SK-N-SH (cell line): ENCODE data around the gene TBCE. TPM values are rescaled to one million over a fixed set of nuclear protein-coding genes. Genes with fewer than 3 reads are reported as not detected.

ENCODE experiments used
- CTCF ChIA-PET: fragments of 300-600, 350-600 bp; formaldehyde crosslinking; extraction: SDS; loops from one replicate; lab custom pipeline; 2021; lab: Yijun Ruan, JAX
- POLR2A ChIA-PET: fragments of 350-600 bp; sonication (Branson Sonifier 250); formaldehyde crosslinking; extraction: SDS; loops from one replicate; lab custom pipeline; 2020; ENCODE audit warnings: antibody characterized with exemption, inconsistent platforms; lab: Yijun Ruan, JAX
- DNase-seq: peaks from one replicate; pipeline ENCODE4 v3.0.0; 2012
- H2AFZ ChIP-seq: fragments of 200-600 bp; sonication (generic); 2 replicates; pipeline ENCODE4 v1.8.1; 2016; ENCODE audit warnings: antibody characterized with exemption, mild to moderate bottlenecking, low read depth
- H3F3A ChIP-seq: fragments of 200-600 bp; sonication (generic); replicated peaks from 2 replicates; pipeline ENCODE3; 2016; ENCODE audit warnings: antibody characterized with exemption, mild to moderate bottlenecking; ENCODE audit not compliant: insufficient read depth
- H3K27ac ChIP-seq, 2 experiments: fragments of 200-500 bp in 1 of 2; fragments of 200-600 bp in 1 of 2; sonication (Bioruptor generic) in 1 of 2; sonication (generic), shearing (Covaris generic) in 1 of 2; 2 replicates each; pipeline versions ENCODE4 v1.5.1 to v1.6.1; 2014 to 2016; ENCODE audit warnings: low read depth in 2 of 2, inconsistent platforms in 1 of 2, low read length in 1 of 2, mild to moderate bottlenecking in 1 of 2, mixed read lengths in 1 of 2
- H3K27me3 ChIP-seq: fragments of 200-600 bp; sonication (generic), shearing (Covaris generic); 2 replicates; pipeline ENCODE4 v1.6.1; 2016; ENCODE audit warnings: mixed run types; ENCODE audit not compliant: insufficient read depth
- H3K36me3 ChIP-seq, 2 experiments: fragments of 200-500 bp in 1 of 2; fragments of 200-600 bp in 1 of 2; sonication (Bioruptor generic) in 1 of 2; sonication (generic) in 1 of 2; replicated peaks in 1 of 2; 2 replicates each; pipeline versions ENCODE3 to v1.5.1; 2014 to 2016; ENCODE audit warnings: low read length in 1 of 2, mild to moderate bottlenecking in 1 of 2; ENCODE audit not compliant: insufficient read depth in 2 of 2, control insufficient read depth in 1 of 2
- H3K4me1 ChIP-seq, 2 experiments: fragments of 200-500 bp in 1 of 2; fragments of 200-600 bp in 1 of 2; sonication (Bioruptor generic) in 1 of 2; sonication (generic), shearing (Covaris generic) in 1 of 2; 2 replicates each; pipeline versions ENCODE4 v1.5.1 to v1.6.1; 2014 to 2016; ENCODE audit warnings: low read depth in 1 of 2, low read length in 1 of 2, mixed run types in 1 of 2; ENCODE audit not compliant: insufficient read depth in 2 of 2, control insufficient read depth in 1 of 2
- H3K4me2 ChIP-seq: fragments of 200-600 bp; sonication (generic), shearing (Covaris generic); 2 replicates; pipeline ENCODE4 v1.6.1; 2017; ENCODE audit warnings: mixed run types
- H3K4me3 ChIP-seq, 2 experiments: fragments of 200-500 bp in 1 of 2; fragments of 200-600 bp in 1 of 2; sonication (Bioruptor generic) in 1 of 2; sonication (generic), shearing (Covaris generic) in 1 of 2; 2 replicates each; pipeline versions ENCODE4 v1.5.1 to v1.8.1; 2014 to 2016; ENCODE audit warnings: low read depth in 2 of 2, inconsistent platforms in 1 of 2, low read length in 1 of 2, mild to moderate bottlenecking in 1 of 2, mixed read lengths in 1 of 2, moderate library complexity in 1 of 2
- H3K79me2 ChIP-seq: fragments of 200-600 bp; sonication (generic); 2 replicates; pipeline ENCODE4 v1.8.1; 2017; ENCODE audit warnings: mild to moderate bottlenecking; ENCODE audit not compliant: insufficient read depth
- H3K9ac ChIP-seq: fragments of 200-600 bp; sonication (generic); 2 replicates; pipeline ENCODE4 v1.6.1; 2017; ENCODE audit warnings: mixed run types
- H3K9me2 ChIP-seq: fragments of 200-600 bp; sonication (generic); 2 replicates; pipeline ENCODE4 v1.6.1; 2017; ENCODE audit warnings: mixed run types
- H3K9me3 ChIP-seq: fragments of 200-600 bp; sonication (generic); 2 replicates; pipeline ENCODE4 v1.6.1; 2017; ENCODE audit warnings: mixed run types, mild to moderate bottlenecking, moderate library complexity
- H4K20me1 ChIP-seq: fragments of 200-600 bp; sonication (generic); 2 replicates; pipeline ENCODE4 v1.6.1; 2017; ENCODE audit warnings: mild to moderate bottlenecking, mixed run types; ENCODE audit not compliant: insufficient read depth
- CHD2 ChIP-seq: fragments of 150-350 bp; IDR thresholded peaks from 2 replicates; pipeline ENCODE4 v1.6.1; 2018; ENCODE audit warnings: low read length; ENCODE audit not compliant: partially characterized antibody
- CTCF ChIP-seq: fragments of 200-600 bp; sonication (generic); IDR thresholded peaks from 2 replicates; pipeline ENCODE4 v1.6.1; 2017; ENCODE audit warnings: antibody characterized with exemption, mild to moderate bottlenecking, moderate library complexity
- MXI1 ChIP-seq: IDR thresholded peaks from 2 replicates; pipeline ENCODE4 v1.6.1; 2012; ENCODE audit warnings: mild to moderate bottlenecking, low read depth, low read length, improper control_type of control experiment
- NRF1 ChIP-seq: IDR thresholded peaks from 2 replicates; pipeline ENCODE4 v1.6.1; 2012; ENCODE audit warnings: low read depth, mild to moderate bottlenecking, low read length
- PBX3 ChIP-seq: IDR thresholded peaks from 2 replicates; pipeline ENCODE4; 2012
- RAD21 ChIP-seq: IDR thresholded peaks from 2 replicates; pipeline ENCODE4 v1.6.1; 2012; ENCODE audit warnings: mild to moderate bottlenecking, low read length
- REST ChIP-seq: IDR thresholded peaks from 2 replicates; pipeline ENCODE4 v1.6.1; 2012; ENCODE audit warnings: mild to moderate bottlenecking, low read depth, low read length, moderate library complexity
- RFX5 ChIP-seq: IDR thresholded peaks from 2 replicates; pipeline ENCODE4 v1.6.1; 2012; ENCODE audit warnings: mild to moderate bottlenecking, improper control_type of control experiment, low read length
- RXRA ChIP-seq: IDR thresholded peaks from 2 replicates; pipeline ENCODE4 v1.4.0; 2012; ENCODE audit warnings: low read depth, mild to moderate bottlenecking, borderline replicate concordance
- SIN3A ChIP-seq: IDR thresholded peaks from 2 replicates; pipeline ENCODE4 v1.6.1; 2012; ENCODE audit warnings: low read depth, mild to moderate bottlenecking, low read length, moderate library complexity, borderline replicate concordance
- TAF1 ChIP-seq: IDR thresholded peaks from 2 replicates; pipeline ENCODE4 v1.6.1; 2012; ENCODE audit warnings: low read depth, mild to moderate bottlenecking, low read length, moderate library complexity, borderline replicate concordance
- USF1 ChIP-seq: IDR thresholded peaks from 2 replicates; pipeline ENCODE4 v1.4.0; 2012; ENCODE audit warnings: low read depth, borderline replicate concordance
- USF2 ChIP-seq: fragments of 150-350 bp; IDR thresholded peaks from 2 replicates; pipeline ENCODE4 v1.6.1; 2017; ENCODE audit warnings: antibody characterized with exemption, low read length, low read depth, borderline replicate concordance
- YY1 ChIP-seq: IDR thresholded peaks from 2 replicates; pipeline ENCODE4 v1.4.0; 2012; ENCODE audit warnings: low read depth, mild to moderate bottlenecking
- WGBS: methylation state at CpG from one replicate; pipeline ENCODE4 v1.1.6; 2017; ENCODE audit warnings: low lambda C conversion rate; 5-methylcytosine and 5-hydroxymethylcytosine counted together
- polyA plus RNA-seq, 3 experiments: library from polyadenylated mRNA; depleted of rRNA; stranded (reverse); fragments of >200 nt; gene quantifications; 2 replicates each; pipeline ENCODE4 v1.2.3, GENCODE V29; 2012

The TBCE gene
- polyA plus RNA-seq, 1 of the 3 experiments (the other 2 are of a cell fraction): 18.3 TPM

- no peak for TF ChIP-seq USF1
- TF ChIP-seq SIN3A: no peak
- TF ChIP-seq PBX3: no peak
- no peak for TF ChIP-seq CTCF
- no peak for TF ChIP-seq RXRA
- TF ChIP-seq TAF1: no peak
- TF ChIP-seq YY1: no peak
- TF ChIP-seq RFX5: no peak
Measured at GRCh38 chr1:235430991-235431390, 63.8 kb downstream of the TBCE start (continued).

- Histone ChIP-seq H3F3A (no peaks in the 10 kb centered on the region), H3K4me2 (no peak overlapping the region), H3K79me2 (no peaks in the 10 kb centered on the region), H3K4me1 (no peaks in the 10 kb centered on the region), H3K9me3 (no peaks in the 10 kb centered on the region), H2AFZ (no peak overlapping the region), H3K27ac (no peak overlapping the region), H3K9ac (no peak overlapping the region), H3K36me3 (peaks cover 27 to 28% of the 10 kb centered on the region in 2 experiments), H3K27me3 (no peaks in the 10 kb centered on the region), H3K9me2 (no peaks in the 10 kb centered on the region), H4K20me1 (no peaks in the 10 kb centered on the region), H3K4me3 (no peak overlapping the region)
- ChIA-PET CTCF (interaction anchor here (1.6 kb wide), 1 partner anchor 17 kb away, joined by 5 read pairs; no protein-coding TSS in a partner anchor), POLR2A (interaction anchor here (0.7 kb wide), 1 partner anchor 1328 kb away, joined by 3 read pairs; no protein-coding TSS in a partner anchor)
- no peak for TF ChIP-seq NRF1
- 0 out of 2 replicates have a peak, but pooled peaks have one; percentile 16 for TF ChIP-seq RAD21
- DNase-seq: no peak
- WGBS: 89% methylated on average over 8 of the region's 8 CpGs
Measured at GRCh38 chr1:235434001-235434400, 66.8 kb downstream of the TBCE start.

GRCh38 chr1:235441159-235441685, 74.0 kb downstream of the TBCE start:
- H3F3A ChIP-seq: peaks cover 25% of the 10 kb centered on the region
- H3K27me3 ChIP-seq: no peaks in the 10 kb centered on the region
- no peak overlapping the region for H3K4me3 ChIP-seq
- no peaks in the 10 kb centered on the region for H4K20me1 ChIP-seq
- no peak overlapping the region for H3K9ac ChIP-seq
- POLR2A ChIA-PET: no interaction called here
- H3K36me3 ChIP-seq: peaks cover 45 to 55% of the 10 kb centered on the region in 2 experiments
- no peak overlapping the region for H2AFZ ChIP-seq
- DNase-seq: no peak
- H3K4me1 ChIP-seq: peaks cover 0 to 11% of the 10 kb centered on the region in 2 experiments; a peak in 1 of 4 replicates
- H3K27ac ChIP-seq: peak overlapping the region in 1 of 2 experiments; percentile 78; a peak in 1 of 4 replicates
- WGBS: 73% methylated on average over 3 of the region's 6 CpGs
- no peaks in the 10 kb centered on the region for H3K9me2 ChIP-seq
- no peaks in the 10 kb centered on the region for H3K79me2 ChIP-seq
- CTCF ChIA-PET: interaction anchor here (0.9 to 1.6 kb wide), 3 partner anchors 10 to 348 kb away, joined by 3 to 4 read pairs (median 3); no protein-coding TSS in a partner anchor
- no peaks in the 10 kb centered on the region for H3K9me3 ChIP-seq
- H3K4me2 ChIP-seq: no peak overlapping the region
- TF ChIP-seq RFX5: no peak
- TF ChIP-seq CHD2: no peak
- no peak for TF ChIP-seq REST
- TF ChIP-seq USF2: no peak
- TF ChIP-seq PBX3: no peak
- TF ChIP-seq MXI1: no peak
- TF ChIP-seq YY1: no peak
- TF ChIP-seq NRF1: no peak
